ENCODE data around the gene CDR2. TPM values are rescaled to one million over a fixed set of nuclear protein-coding genes. Genes with fewer than 3 reads are reported as not detected.

CDR2 gene
- total RNA-seq, 1 experiment from 2014 or later, result 23.9 TPM

DNA sequence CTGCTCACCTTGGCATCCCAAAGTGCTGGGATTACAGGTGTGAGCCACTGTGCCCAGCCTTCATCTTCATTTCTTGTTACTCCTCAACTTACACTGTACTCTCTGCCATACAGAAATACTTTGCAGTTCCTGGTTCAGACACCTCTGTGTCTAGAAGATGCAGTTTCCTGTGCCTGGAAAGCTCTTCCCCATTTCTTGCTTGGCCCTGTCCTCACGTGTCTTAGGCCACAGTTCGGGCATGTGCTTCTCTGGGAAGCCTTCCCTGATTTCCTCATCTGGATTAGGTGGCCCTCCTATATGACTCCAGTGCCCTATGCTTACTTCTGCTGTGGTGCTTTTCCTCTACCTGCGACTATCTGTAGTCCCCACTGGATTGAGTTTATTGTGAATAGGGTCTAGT, 26.5 kb upstream of the CDR2 start:
- Mint-ChIP-seq H3K27me3 (ENCODE audit: insufficient read depth, unreplicated experiment) (no peaks in the 10 kb centered on the region), H3K4me3 (ENCODE audit: unreplicated experiment) (no peak overlapping the region), H3K36me3 (ENCODE audit: insufficient read depth, unreplicated experiment) (peaks cover 6% of the 10 kb centered on the region), H3K9me3 (ENCODE audit: unreplicated experiment) (no peaks in the 10 kb centered on the region), H3K4me1 (ENCODE audit: insufficient read depth, unreplicated experiment) (peaks cover 40% of the 10 kb centered on the region), H3K27ac (ENCODE audit: low read depth, unreplicated experiment) (no peak overlapping the region)
- intact Hi-C loops (cut with micrococcal nuclease), result no loop called here
- no peak for DNase-seq (ENCODE audit: unreplicated experiment)
- no TSS peak for BruUV-seq (replicated peaks)
- ChIA-PET POLR2A (interaction anchor here (2.2 kb wide), 1 partner anchor 28 kb away, joined by 7 read pairs; no protein-coding TSS in a partner anchor), CTCF (interaction anchor here (0.7 kb wide), 2 partner anchors 28 to 900 kb away, joined by 3 to 4 read pairs; no protein-coding TSS in a partner anchor)
- TF ChIP-seq, protein P1, sequence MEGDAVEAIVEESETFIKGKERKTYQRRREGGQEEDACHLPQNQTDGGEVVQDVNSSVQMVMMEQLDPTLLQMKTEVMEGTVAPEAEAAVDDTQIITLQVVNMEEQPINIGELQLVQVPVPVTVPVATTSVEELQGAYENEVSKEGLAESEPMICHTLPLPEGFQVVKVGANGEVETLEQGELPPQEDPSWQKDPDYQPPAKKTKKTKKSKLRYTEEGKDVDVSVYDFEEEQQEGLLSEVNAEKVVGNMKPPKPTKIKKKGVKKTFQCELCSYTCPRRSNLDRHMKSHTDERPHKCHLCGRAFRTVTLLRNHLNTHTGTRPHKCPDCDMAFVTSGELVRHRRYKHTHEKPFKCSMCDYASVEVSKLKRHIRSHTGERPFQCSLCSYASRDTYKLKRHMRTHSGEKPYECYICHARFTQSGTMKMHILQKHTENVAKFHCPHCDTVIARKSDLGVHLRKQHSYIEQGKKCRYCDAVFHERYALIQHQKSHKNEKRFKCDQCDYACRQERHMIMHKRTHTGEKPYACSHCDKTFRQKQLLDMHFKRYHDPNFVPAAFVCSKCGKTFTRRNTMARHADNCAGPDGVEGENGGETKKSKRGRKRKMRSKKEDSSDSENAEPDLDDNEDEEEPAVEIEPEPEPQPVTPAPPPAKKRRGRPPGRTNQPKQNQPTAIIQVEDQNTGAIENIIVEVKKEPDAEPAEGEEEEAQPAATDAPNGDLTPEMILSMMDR (IDR thresholded peaks at IDR 0.05; ENCODE audit: unreplicated experiment), result no peak

DNA sequence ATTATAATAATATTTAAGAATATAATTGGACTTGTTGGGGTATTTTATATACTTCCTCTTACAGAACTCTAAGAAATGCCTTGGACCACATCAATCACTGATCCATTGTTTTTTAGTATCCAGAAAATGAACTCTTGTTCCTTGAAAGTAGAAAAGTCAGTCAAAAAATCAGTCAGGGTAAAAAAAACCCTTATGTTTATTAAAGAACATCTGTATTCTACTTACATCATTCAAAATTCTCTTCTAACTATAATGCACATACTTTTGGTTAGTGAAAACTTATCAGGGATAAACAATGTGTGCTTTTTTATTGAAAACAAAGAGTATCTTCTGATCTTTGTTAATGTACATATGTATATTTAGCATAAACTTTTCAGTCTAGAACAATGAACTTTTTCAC, 23.5 kb upstream of the CDR2 start:
- TF ChIP-seq, protein P1 (IDR thresholded peaks at IDR 0.05; ENCODE audit: unreplicated experiment), result no peak
- no peak overlapping the region for H3K4me3 Mint-ChIP-seq (ENCODE audit: unreplicated experiment)
- H3K27me3 Mint-ChIP-seq (ENCODE audit: insufficient read depth, unreplicated experiment), result no peaks in the 10 kb centered on the region
- ChIA-PET CTCF (interaction anchor here (0.6 kb wide), 1 partner anchor 80 kb away, joined by 5 read pairs; no protein-coding TSS in a partner anchor), POLR2A (interaction anchor here (1.6 to 1.9 kb wide), 3 partner anchors 24 to 28 kb away, joined by 3 to 10 read pairs (median 4); no protein-coding TSS in a partner anchor)
- no TSS peak for BruUV-seq (replicated peaks)
- H3K36me3 Mint-ChIP-seq (ENCODE audit: insufficient read depth, unreplicated experiment), result peaks cover 6% of the 10 kb centered on the region
- peak overlapping the region; percentile 13 for H3K27ac Mint-ChIP-seq (ENCODE audit: low read depth, unreplicated experiment)
- intact Hi-C loops (cut with micrococcal nuclease), result no loop called here
- peaks cover 39% of the 10 kb centered on the region for H3K4me1 Mint-ChIP-seq (ENCODE audit: insufficient read depth, unreplicated experiment)
- H3K9me3 Mint-ChIP-seq (ENCODE audit: unreplicated experiment), result no peaks in the 10 kb centered on the region
- DNase-seq (ENCODE audit: unreplicated experiment), result no peak

GRCh38 chr16:22397464-22397863, 23.0 kb upstream of the CDR2 start:
- TF ChIP-seq, protein P1 (IDR thresholded peaks at IDR 0.05; ENCODE audit: unreplicated experiment), result no peak
- H3K36me3 Mint-ChIP-seq (ENCODE audit: insufficient read depth, unreplicated experiment), result peaks cover 6% of the 10 kb centered on the region
- no TSS peak for BruUV-seq (replicated peaks)
- peaks cover 34% of the 10 kb centered on the region for H3K4me1 Mint-ChIP-seq (ENCODE audit: insufficient read depth, unreplicated experiment)
- no peaks in the 10 kb centered on the region for H3K27me3 Mint-ChIP-seq (ENCODE audit: insufficient read depth, unreplicated experiment)
- ChIA-PET CTCF (interaction anchor here (0.6 to 1.1 kb wide), 4 partner anchors 24 to 192 kb away, joined by 3 to 6 read pairs (median 4); no protein-coding TSS in a partner anchor), POLR2A (interaction anchor here (1.6 to 1.9 kb wide), 3 partner anchors 25 to 28 kb away, joined by 3 to 10 read pairs (median 4); no protein-coding TSS in a partner anchor)
- H3K4me3 Mint-ChIP-seq (ENCODE audit: unreplicated experiment), result no peak overlapping the region
- intact Hi-C loops (cut with micrococcal nuclease), result no loop called here
- peak overlapping the region; percentile 13 for H3K27ac Mint-ChIP-seq (ENCODE audit: low read depth, unreplicated experiment)
- DNase-seq (ENCODE audit: unreplicated experiment), result peak; percentile 84
- H3K9me3 Mint-ChIP-seq (ENCODE audit: unreplicated experiment), result no peaks in the 10 kb centered on the region

- CTCF ChIA-PET, result interaction anchor here (0.6 kb wide), 2 partner anchors 43 to 1254 kb away, joined by 3 read pairs; no protein-coding TSS in a partner anchor
- POLR2A ChIA-PET, result no interaction called here
- H3K9me3 Mint-ChIP-seq (ENCODE audit: unreplicated experiment), result no peaks in the 10 kb centered on the region
- intact Hi-C loops (cut with micrococcal nuclease), result no loop called here
- BruUV-seq (replicated peaks), result no TSS peak
- TF ChIP-seq, protein P1 (IDR thresholded peaks at IDR 0.05; ENCODE audit: unreplicated experiment), result no peak
- no peak overlapping the region for H3K4me3 Mint-ChIP-seq (ENCODE audit: unreplicated experiment)
- H3K4me1 Mint-ChIP-seq (ENCODE audit: insufficient read depth, unreplicated experiment), result peaks cover 24% of the 10 kb centered on the region
- DNase-seq (ENCODE audit: unreplicated experiment), result no peak
- peaks cover 1% of the 10 kb centered on the region for H3K36me3 Mint-ChIP-seq (ENCODE audit: insufficient read depth, unreplicated experiment)
- H3K27me3 Mint-ChIP-seq (ENCODE audit: insufficient read depth, unreplicated experiment), result no peaks in the 10 kb centered on the region
- no peak overlapping the region for H3K27ac Mint-ChIP-seq (ENCODE audit: low read depth, unreplicated experiment)
These were observed 21.5 kb upstream of the CDR2 start for GRCh38 chr16:22395960-22396359.

All from MCF 10A (cell line).